GM19035 (cell line): ENCODE data around the gene CKMT1A.
"Not testable (repeated sequence)": the region's sequence is repeated elsewhere in the genome, so short reads cannot be mapped to it uniquely, and the experiment has no call there.

Experiments
- ATAC-seq: cut with Tn5 transposase; IDR thresholded peaks from one replicate; pipeline ENCODE4 v1.9.1; 2021; ENCODE audit not compliant: unreplicated experiment

The CKMT1A gene

DNA sequence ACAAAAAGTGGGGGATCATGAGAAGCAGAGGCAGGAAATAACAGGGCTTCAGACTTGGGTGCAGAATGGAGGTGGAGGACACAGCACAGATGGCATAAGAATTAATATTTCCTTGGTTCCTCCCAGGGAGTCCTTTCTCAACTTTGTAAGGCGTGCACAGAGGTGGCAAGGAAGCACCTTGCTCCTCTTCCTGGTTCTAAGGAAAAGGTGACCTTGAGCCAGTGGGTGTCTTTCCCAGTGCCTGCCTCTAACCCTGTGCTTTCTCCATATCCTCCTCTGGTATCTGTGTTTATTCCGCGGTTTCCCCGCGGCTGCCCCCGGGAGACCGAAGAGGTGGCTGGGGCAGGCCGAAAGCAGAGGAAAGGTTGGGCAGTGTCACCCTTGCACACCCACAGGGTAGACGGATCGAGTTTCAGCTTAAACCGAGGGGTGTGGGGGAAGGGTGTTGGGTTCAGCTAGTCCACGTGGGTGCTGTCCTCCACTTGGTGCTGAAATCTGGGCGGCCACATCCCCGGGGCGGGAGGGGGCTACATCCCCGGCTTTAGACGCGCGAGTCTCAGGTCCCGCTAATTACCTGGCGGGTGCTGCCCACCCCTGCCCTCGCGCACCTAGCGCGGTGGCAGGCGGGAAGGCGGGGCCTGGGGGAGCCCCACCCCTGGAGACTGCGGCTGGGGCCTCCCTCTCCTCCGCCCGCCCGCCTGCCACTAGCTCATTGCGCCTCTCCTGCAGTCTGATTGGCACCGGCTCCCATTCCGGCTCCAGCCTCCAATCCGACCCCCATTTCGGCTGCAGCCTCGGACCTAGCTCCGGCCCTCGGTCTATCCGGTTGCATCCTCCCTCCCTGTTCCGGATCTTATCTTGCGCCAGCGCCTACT lies at the start of gene CKMT1A:
TSS of gene CKMT1A (plus strand) at position 712 of the 875 bp plus-strand sequence. CDS start 192 bp downstream, outside the sequence.
- not testable (repeated sequence) for ATAC-seq

DNA sequence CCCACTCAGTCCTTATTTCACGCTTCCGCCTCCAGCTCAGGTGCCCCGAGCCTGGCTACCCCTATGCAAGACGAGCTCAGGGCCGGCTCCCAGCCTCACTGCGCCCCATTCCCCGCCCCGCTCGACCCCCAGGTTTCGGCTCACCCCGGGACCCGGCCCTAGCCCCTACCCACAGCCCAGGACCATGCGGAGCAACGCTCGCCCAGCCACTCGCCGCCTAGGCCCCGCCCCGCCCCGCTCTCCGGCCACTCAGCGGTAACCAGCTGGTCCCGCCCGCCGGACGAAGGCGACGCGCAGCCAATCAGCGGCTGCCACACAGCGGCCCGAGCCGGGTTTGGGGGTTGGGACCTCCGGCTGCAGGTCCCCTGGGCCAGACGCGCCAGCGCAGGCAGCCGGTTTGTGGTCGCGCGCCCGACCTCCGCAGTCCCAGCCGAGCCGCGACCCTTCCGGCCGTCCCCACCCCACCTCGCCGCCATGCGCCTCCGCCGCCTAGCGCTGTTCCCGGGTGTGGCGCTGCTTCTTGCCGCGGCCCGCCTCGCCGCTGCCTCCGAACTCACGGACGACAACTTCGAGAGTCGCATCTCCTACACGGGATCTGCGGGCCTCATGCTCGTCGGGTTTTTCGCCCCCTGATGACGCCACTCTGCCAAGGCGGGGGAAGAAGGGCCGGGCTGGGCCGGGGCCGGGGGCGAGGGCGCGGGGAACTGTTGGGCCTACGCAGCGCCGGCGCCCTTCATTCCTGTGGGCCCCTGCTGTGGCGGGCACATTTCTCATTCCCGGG lies 44.8 kb upstream of the CKMT1A start, which contains the start of gene CATSPER2:
TSS of gene CATSPER2 (minus strand) at position 196 of the 781 bp plus-strand sequence. CDS start 783 bp downstream, outside the sequence.
- ATAC-seq: no peak

DNA sequence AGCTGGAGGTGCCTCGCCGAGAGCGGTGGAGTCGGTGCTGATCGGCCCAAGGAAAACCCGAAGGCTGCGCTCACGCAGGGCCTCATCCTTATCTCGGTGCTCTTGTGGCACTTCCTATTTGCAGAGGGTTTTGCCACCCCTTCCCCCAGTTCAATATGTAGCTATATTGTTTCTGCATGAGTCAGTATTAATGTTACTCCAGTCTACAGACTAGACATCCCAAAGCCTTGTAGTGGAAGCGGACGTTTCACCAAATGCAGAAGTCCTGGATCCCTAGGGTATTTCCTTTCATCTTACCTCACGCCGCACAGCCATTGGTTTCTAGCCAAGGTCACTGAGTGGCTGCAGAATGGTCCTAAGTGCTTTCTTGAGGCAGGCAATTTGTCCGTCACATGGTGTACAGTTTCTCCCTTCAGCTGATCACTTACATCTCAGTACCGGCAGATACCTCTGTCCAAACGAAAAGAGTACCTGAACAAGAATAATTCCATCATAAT lies 44.2 kb upstream of the CKMT1A start:
- not testable (repeated sequence) for ATAC-seq

DNA sequence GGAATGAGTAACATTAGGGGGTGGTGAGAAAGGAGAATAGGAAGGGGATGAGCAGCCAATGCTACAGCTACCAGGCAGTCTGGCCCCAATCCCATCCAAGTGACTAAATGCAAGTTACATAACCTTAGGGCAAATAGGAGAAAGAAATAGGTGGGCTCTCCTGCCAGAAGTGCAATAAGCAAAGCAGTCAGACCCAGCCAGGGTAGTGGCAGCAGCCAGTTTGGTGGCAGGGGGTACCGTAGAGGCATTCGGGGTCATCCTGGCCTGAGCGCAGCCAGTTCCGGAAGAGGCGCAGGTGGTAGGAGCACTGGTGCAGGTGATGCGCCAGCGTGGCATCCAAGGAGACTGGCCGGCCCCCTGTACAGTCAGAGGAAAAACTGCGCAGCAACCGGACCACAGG lies 33.9 kb upstream of the CKMT1A start:
- not testable (repeated sequence) for ATAC-seq

DNA sequence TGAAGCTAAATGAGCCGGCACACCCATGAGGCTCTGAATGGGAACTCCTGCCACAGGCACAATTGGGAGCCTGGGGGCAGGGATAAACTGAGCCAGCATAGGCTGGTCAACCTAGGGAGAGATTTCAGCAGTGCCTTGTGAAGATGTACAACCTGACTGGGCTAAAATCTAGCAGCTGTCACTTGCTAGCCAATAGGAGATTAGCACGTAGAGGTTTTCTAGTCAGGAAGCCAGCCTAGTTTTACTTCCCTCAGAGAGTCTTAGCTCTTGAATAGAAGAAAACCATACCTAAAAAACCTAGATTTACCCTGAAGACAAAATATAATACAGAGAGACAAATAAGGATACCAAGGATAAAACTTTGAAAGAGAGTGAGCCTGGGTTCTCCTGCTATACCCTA lies 31.4 kb upstream of the CKMT1A start:
- ATAC-seq: not testable (repeated sequence)

DNA sequence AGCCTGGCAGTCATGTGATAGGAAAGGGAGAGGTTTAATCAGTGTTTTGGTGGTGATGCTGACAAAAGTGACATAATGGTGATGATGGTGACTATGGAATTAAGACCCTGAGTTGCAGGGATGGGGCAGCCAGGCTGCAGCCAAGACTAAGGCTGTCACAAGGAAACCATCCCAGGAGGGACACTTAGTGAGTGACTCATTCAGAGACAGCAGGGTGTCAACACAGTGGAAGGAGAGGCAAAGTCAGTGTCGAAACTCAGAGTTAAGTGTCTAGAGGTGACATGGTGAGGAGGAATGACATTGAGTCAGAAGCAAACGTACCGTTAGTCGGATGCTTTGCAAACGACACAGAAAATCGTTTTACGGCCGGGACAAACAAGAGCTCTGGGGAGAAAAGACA lies 30.3 kb upstream of the CKMT1A start:
- not testable (repeated sequence) for ATAC-seq

DNA sequence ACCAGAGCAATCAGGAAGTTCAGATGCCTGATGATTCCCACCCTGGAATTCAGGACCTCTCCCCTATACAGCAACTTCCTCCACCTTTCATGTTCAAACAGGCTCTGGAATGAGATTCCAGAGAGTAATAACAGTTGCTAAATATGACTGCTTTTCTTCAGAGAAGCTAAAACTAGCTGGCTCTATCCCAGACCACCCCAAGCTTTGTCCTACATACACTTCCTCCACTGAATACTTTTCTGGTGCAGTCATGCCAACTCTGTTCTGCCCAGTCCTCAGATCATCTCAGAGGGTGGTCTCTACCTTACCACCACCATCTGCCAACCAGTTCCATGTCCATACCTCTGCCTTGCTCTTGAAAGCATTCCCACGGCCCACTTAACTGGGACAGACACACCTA lies 27.5 kb upstream of the CKMT1A start:
- not testable (repeated sequence) for ATAC-seq

DNA sequence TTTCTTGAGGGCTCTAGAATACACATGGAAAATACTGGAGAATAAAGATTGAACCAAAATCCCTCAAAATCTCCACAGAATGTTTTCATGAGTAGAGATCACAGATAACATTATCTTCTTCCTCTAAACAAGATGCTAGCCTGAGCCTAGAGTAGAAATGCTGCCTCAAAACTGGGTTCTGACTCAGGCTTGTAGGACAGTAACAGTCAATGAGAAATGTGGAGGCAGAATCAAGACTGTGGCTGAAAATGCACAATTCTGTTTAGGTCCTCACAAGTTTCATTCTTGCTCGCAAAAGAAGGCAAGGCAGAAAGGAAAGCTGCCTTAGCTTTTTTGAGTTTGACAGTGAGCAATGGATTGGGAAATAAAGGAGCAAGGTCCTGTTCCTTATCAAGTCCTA lies 19.5 kb upstream of the CKMT1A start:
- not testable (repeated sequence) for ATAC-seq

DNA sequence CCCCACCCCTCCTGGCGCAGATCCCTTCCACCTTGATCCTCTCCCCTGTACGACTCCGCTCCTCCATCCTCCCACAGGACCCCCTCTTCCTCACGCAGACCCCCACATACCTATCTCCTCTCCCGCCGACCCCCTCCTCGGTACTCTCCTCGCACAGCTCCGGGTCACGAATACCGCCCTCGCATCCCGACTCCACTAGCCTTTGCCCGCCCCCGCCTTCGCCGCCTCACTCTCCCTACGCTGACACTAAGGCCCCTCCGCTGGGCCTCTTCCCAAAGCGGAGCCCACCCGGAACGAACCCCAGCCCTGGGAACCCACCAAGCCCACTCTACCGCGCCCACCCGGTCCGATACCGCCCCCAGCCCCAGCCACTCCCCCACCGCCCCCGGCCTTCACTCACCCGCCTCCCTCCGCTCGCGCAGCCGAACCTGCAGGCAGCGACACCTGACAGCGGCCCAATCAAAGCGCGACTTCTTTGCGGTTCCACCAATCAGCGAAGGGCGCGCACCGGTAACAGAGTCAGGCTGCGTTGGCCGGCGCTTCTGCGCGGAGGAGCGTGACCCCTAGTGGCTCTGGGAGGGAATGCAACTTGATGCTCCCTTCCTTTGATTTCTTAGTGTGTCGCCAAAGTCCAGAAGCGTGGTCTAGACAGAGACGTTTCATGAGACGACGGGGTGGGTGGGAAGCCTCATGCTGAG lies 3.9 kb upstream of the CKMT1A start:
- ATAC-seq: peak; percentile 96

DNA sequence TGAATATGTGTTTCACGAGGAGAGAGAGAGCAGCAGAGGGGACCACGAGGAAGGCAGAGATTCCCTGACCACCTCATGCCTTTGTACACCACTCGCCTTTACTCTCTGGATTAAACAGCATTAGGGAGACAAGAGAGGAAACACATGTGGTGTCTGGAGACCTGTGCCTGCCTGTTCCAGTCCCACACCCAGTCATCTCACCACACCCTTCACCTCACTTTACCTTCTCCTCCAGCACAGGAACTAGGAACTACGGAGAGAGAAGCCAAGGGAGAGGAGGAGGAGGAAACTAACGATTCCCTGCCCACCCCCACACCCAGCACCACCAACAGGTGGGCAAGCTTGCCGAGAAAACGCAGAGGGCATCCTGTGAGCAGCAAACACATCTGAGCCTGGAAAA lies 980 bp upstream of the CKMT1A start:
- ATAC-seq: not testable (repeated sequence)

DNA sequence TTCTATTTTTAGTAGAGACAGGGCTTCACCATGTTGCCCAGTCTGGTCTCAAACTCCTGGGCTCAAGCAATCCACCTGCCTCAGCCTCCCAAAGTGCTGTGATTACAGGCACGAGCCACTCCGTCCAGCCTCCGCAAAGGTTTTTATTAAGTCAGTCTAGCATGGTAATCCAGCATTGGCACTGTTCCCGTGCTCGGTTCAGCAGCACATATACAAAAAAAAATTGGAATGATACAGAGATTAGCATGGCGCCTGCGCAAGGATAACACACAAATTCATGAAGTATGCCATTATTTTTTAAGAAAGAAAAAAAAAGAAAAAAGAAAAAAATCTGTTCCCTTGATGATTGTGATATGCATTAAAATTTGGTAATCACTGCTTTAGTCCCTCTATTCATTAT lies 8.5 kb downstream of the CKMT1A start:
- ATAC-seq: no peak

DNA sequence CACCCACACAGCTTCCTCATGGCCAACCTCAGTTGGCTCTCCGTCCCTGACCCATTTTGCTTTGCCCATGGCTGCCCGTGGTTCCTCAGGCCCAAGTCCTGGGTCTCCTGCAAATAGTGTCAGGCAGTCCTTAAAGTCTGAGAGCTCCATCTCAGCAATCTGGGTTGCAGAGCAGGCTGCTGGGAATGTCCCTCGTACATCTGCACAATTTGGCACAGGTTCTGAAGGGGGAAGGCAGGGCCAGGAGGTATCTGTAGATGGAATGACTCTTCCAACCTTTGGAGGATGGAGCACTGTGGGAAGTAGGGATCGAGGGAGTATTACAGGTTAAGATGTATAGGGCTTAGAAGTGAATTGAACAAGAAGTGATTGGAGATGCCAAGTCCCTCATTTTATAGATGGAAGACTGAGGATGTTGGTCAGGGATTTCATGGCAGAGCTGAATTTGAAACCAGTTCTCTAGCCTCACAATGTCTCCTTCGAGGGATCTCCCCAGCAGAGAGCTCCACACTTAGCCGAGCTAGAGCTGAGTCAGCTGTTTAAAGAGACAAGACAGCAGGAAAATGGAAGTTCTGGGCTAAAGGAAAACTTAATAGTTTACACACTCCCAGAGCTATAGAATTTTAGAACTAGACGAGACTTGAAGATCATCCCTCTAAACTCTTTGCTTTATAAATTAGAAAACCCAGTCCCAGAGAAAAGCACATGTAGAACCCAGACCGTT lies 9.2 kb downstream of the CKMT1A start:
- no peak for ATAC-seq

DNA sequence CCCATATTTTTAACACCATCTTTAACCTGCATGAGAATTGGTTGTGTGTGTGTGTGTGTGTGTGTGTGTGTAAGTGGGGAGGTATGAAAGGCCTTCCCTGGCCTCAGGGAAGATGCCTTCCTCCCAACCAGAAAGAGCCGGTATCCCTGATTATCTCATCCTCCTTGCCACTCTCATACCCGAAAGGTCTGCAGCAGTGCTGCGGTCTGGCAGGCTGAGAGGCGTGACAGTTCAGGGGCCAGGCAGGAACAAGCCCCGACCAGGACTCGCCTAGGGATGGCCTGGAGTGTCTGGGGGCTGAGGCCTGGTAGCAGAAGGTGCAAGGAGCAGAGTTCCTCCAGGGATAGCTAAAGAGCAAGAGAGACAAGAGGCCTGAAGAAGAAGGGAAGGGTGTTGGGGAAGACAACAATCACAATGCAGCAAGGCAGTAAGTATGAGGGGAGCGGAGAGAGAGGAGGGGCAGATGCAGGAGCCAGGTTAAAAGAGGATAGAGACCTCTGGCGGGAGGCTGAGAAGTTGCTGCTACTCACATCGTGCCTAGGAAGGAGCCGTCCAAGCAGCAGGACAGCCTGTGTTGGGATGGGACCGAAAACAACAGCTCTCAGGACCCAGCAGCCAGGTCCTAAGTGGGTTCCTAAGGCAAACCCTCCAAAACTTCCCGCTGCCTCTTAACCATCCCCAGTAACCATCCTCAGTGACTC lies 16.9 kb downstream of the CKMT1A start:
- not testable (repeated sequence) for ATAC-seq

DNA sequence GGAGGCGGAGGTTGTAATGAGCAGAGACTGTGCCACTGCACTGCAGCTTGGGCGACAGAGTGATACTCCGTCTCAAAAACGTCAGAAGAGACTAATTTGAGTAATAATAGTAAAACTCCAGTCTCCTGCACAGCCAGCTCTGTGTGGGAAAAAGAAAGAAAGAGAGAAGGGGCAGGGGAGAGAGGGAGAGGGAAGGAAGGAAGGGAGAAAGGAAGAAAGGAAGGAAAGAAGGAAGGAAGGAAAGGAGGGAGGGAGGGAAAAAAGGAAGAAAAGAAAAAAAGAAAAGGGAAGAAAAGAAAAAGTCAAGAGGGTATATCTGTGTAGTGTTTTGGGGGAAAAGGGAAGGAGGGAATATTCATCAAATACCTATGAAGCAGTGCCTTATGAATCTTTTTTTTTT lies 29.5 kb downstream of the CKMT1A start:
- ATAC-seq: no peak

DNA sequence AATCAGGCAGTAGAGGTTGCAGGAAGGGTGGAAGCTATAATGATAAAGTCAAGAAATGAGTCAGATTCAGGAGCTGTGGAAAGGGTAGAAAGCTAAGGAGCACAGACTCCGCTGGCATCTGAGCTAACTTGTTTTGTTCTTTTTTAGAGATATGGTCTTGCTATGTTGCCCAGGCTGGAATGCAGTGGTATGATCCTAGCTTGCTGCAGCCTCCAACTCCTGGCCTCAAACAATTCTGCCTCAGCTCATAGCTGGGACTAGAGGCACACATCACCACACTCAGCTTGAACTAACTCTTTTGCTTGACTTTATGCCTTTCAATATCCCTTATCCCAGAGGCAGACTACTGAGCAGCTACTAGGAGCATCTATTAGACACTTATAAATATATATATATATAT lies 32.6 kb downstream of the CKMT1A start:
- not testable (repeated sequence) for ATAC-seq

DNA sequence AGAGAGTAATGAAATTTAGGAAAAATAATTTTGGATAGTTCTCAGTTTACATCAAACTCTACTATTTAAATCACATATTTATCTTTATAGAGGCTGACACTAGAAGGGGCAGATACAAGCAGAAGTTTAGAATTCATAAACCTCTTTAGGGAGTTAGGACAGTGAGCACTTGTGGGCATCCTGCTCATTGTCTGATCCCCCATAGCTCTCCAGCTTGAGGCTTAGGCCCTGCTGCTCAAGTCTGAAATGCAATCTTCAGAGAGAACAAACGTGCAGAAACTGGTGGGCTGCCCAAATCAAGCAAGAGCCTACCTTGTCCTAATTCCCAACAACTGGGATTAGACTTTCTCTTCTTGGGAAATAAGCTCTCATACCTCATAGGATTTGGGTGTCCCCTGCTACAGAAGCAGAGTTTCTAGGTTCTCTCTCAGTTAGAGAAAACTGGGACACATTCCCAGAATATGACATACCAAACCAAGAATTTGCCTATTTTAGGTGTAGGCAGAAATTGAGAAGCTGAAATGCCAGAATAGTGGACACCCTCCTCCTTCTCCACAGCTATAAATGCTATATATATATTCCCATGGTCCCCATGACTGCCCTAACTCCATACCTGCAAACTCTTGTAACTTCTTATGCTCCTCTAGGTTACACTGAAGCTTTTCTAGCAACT lies 34.5 kb downstream of the CKMT1A start:
- not testable (repeated sequence) for ATAC-seq

DNA sequence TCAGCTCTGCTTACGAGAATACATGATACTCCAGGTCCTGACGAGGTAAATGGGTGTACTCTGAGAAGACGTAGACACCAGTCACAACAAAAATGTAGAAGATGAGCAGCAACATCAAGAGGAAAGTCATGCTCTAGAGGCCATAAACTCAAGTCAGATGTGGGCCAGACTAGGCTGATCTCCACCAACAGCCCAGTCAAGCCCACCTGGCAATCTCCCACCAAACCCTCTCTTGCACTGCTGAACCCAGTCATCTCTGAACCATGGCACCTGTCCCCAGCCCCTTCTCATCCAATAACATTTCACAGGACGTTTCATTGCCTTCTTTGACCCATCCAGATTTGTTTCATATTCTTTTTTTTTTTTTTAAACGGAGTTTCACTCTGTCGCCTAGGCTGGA lies 41.8 kb downstream of the CKMT1A start:
- peak; percentile 43 for ATAC-seq

DNA sequence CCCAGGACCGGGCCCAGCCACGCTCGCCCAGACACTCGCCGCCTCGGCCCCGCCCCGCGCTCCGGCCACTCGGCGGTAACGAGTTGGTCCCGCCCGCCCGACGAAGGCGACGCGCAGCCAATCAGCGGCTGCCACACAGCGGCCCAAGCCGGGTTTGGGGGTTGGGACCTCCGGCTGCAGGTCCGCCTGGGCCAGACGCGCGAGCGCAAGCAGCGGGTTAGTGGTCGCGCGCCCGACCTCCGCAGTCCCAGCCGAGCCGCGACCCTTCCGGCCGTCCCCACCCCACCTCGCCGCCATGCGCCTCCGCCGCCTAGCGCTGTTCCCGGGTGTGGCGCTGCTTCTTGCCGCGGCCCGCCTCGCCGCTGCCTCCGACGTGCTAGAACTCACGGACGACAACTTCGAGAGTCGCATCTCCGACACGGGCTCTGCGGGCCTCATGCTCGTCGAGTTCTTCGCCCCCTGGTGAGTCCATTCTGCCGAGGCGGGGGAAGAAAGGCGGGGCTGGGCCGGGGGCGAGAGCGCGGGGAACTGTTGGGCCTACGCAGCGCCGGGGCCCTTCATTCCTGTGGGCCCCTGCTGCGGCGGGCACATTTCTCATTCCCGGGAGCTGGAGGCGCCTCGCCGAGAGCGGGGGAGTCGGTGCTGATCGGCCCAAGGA lies 52.7 kb downstream of the CKMT1A start, which contains the start of gene PDIA3:
TSS of gene PDIA3 (plus strand) at position 194 of the 658 bp plus-strand sequence. CDS start at position 296, 102 bp downstream.
- ATAC-seq: peak; percentile 72
